Uterus (tissue), 2 donors: ENCODE measurements around the gene ZNF385C.
"Not testable (repeated sequence)": the region's sequence is repeated elsewhere in the genome, so short reads cannot be mapped to it uniquely, and the experiment has no call there.

ENCODE experiments used
- CTCF ChIP-seq, 4 experiments: fragments of 200-600 bp in 2 of 4; fragments of 450-650 bp in 2 of 4; sonication (generic) in 2 of 4; IDR thresholded peaks; one replicate each; pipeline ENCODE4 v1.5.1; 2016 to 2019; ENCODE audit warnings: antibody characterized with exemption in 4 of 4, mild to moderate bottlenecking in 2 of 4, moderate library complexity in 1 of 4
- POLR2A ChIP-seq, 2 donors: fragments of 450-650 bp; IDR thresholded peaks; one replicate each; pipeline ENCODE4 v1.6.1; 2016; ENCODE audit warnings: antibody characterized with exemption in 2 of 2, mild to moderate bottlenecking in 1 of 2, moderate library complexity in 1 of 2

- TF ChIP-seq POLR2A, CTCF (IDR thresholded peaks at IDR 0.05): not testable (repeated sequence)
Observed at GRCh38 chr17:42010266-42010680, 88.0 kb downstream of the ZNF385C start.
